WTC11 (cell line): ENCODE results near the gene C10orf90. TPM values are rescaled to one million over a fixed set of nuclear protein-coding genes. Genes with fewer than 3 reads are reported as not detected.

Experiments
- ATAC-seq: fragments of 200-7000 bp; cut with Tn5 transposase; 2 replicates; pipeline ENCODE4 v1.10.0; 2021; ENCODE audit warnings: mild to moderate bottlenecking, moderate library complexity
- CTCF ChIA-PET: fragments of 300-600 bp; sonication (Branson Sonifier 250); formaldehyde crosslinking; loops from one replicate; lab custom pipeline; 2021; ENCODE audit warnings: antibody characterized with exemption; lab: Charles Lee
- POLR2A ChIA-PET: fragments of 350-600 bp; sonication (Branson Sonifier 250); formaldehyde crosslinking; loops from one replicate; lab custom pipeline; 2021; ENCODE audit warnings: antibody characterized with exemption; lab: Charles Lee
- DNase-seq: peaks from one replicate; pipeline ENCODE4 v3.0.0; 2021; ENCODE audit warnings: low spot score
- H3K27ac Mint-ChIP-seq: 2 replicates; pipeline ENCODE4 v1.8.0; 2021; ENCODE audit warnings: mixed read lengths
- H3K27me3 Mint-ChIP-seq: 2 replicates; pipeline ENCODE4 v1.8.0; 2021; ENCODE audit warnings: low read depth, mild to moderate bottlenecking, moderate library complexity, mixed read lengths
- H3K36me3 Mint-ChIP-seq: 2 replicates; pipeline ENCODE4 v1.8.0; 2021; ENCODE audit warnings: mixed read lengths
- H3K4me1 Mint-ChIP-seq: 2 replicates; pipeline ENCODE4 v1.8.0; 2022; ENCODE audit warnings: mixed read lengths
- H3K4me3 Mint-ChIP-seq: 2 replicates; pipeline ENCODE4 v1.8.0; 2021; ENCODE audit warnings: mild to moderate bottlenecking, moderate library complexity, mixed read lengths
- H3K9me3 Mint-ChIP-seq: 2 replicates; pipeline ENCODE4 v1.8.0; 2021; ENCODE audit warnings: mixed read lengths
- FOXP1 ChIP-seq: sonication (generic); formaldehyde crosslinking; IDR thresholded peaks from 2 replicates; pipeline ENCODE4 v1.8.0; 2022; ENCODE audit warnings: missing genetic modification reagents, mild to moderate bottlenecking, moderate library complexity, borderline replicate concordance
- GTF2I ChIP-seq: fragments of 250-450 bp; sonication (Bioruptor Pico); conservative IDR thresholded peaks from 2 replicates; pipeline ENCODE4 v1.4.0; 2021; ENCODE audit warnings: mild to moderate bottlenecking
- JAZF1 ChIP-seq: fragments of 250-450 bp; sonication (Bioruptor Pico); IDR thresholded peaks from 2 replicates; pipeline ENCODE4 v1.9.0; 2021; ENCODE audit warnings: moderate library complexity, mild to moderate bottlenecking, inconsistent platforms
- MYBL2 ChIP-seq: sonication (generic); formaldehyde crosslinking; IDR thresholded peaks from 2 replicates; pipeline ENCODE4 v1.8.1; 2023; ENCODE audit warnings: mild to moderate bottlenecking, moderate library complexity, missing genetic modification reagents
- PRDM15 ChIP-seq: sonication (generic); formaldehyde crosslinking; IDR thresholded peaks from 2 replicates; pipeline ENCODE4 v1.8.0; 2022; ENCODE audit warnings: missing genetic modification reagents
- SMAD4 ChIP-seq: sonication (generic); formaldehyde crosslinking; IDR thresholded peaks from 2 replicates; pipeline ENCODE4 v1.8.0; 2022; ENCODE audit warnings: mild to moderate bottlenecking, missing genetic modification reagents
- TP53 ChIP-seq: sonication (generic); formaldehyde crosslinking; IDR thresholded peaks from 2 replicates; pipeline ENCODE4 v1.8.1; 2023; ENCODE audit warnings: mild to moderate bottlenecking, missing genetic modification reagents
- ZBTB21 ChIP-seq: sonication (generic); formaldehyde crosslinking; IDR thresholded peaks from 2 replicates; pipeline ENCODE4 v1.8.1; 2023; ENCODE audit warnings: mild to moderate bottlenecking, missing genetic modification reagents, borderline replicate concordance
- ZNF121 ChIP-seq: sonication (generic); formaldehyde crosslinking; IDR thresholded peaks from 2 replicates; pipeline ENCODE4 v1.8.0; 2023; ENCODE audit warnings: missing genetic modification reagents
- ZNF232 ChIP-seq: sonication (generic); formaldehyde crosslinking; IDR thresholded peaks from 2 replicates; pipeline ENCODE4 v1.8.0; 2022; ENCODE audit warnings: mild to moderate bottlenecking, missing genetic modification reagents
- ZNF317 ChIP-seq: sonication (generic); formaldehyde crosslinking; IDR thresholded peaks from 2 replicates; pipeline ENCODE4 v1.8.1; 2023; ENCODE audit warnings: low read depth, mild to moderate bottlenecking, moderate library complexity, missing genetic modification reagents, borderline replicate concordance
- total RNA-seq: library from RNA; stranded (reverse); gene quantifications from 3 replicates; pipeline ENCODE4 v1.2.3, GENCODE V29; 2021
- TF ChIP-seq, protein P1 (sequence below): sonication (generic); formaldehyde crosslinking; conservative IDR thresholded peaks from 2 replicates; pipeline ENCODE4 v1.8.1; 2023; ENCODE audit warnings: mild to moderate bottlenecking, low read depth, missing genetic modification reagents, moderate library complexity
- TF ChIP-seq, protein P2 (sequence below): fragments of 250-450 bp; sonication (Bioruptor Pico); IDR thresholded peaks from 2 replicates; pipeline ENCODE4 v2.1.2; 2022; ENCODE audit warnings: mild to moderate bottlenecking, moderate library complexity
- TF ChIP-seq, protein P3 (sequence below): sonication (generic); formaldehyde crosslinking; IDR thresholded peaks from 2 replicates; pipeline ENCODE4 v1.8.0; 2022; ENCODE audit warnings: mild to moderate bottlenecking, missing genetic modification reagents
- TF ChIP-seq, protein P4 (sequence below): fragments of 200-600 bp; IDR thresholded peaks from 2 replicates; pipeline ENCODE4 v1.8.0; 2022; ENCODE audit warnings: antibody characterized with exemption

Gene C10orf90
- total RNA-seq, 1 experiment from 2014 or later: 0.85 TPM

- no peak for TF ChIP-seq PRDM15
- no peak for TF ChIP-seq ZNF121
- no peak for TF ChIP-seq ZBTB21 (CRISPR knock-in tag)
These were observed 161.3 kb downstream of the C10orf90 start (continued) for GRCh38 chr10:126509182-126509581.

GRCh38 chr10:126508535-126509040, 161.9 kb downstream of the C10orf90 start:
- no peaks in the 10 kb centered on the region for H3K36me3 Mint-ChIP-seq
- no peak for ATAC-seq

DNA sequence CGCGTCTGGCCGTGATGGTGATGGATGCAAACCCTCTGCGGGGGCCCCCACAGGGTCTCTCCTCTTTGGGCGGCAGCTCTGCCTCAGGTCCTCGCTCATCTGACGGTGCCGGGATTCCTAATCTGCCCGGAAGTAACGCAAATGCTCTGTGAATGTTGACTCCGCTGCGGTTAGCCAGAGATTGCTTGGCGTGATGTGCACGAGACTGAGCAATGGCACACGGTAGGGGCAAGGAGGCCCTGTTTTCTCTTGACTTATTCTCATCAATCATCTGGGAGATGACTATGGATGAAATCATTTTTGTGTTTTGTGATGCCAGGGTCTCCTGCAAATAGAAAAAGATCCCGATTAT, 165.8 kb downstream of the C10orf90 start:
- no peaks in the 10 kb centered on the region for H3K36me3 Mint-ChIP-seq
- no peak for TF ChIP-seq JAZF1 (CRISPR knock-in tag)
- TF ChIP-seq, protein P1, sequence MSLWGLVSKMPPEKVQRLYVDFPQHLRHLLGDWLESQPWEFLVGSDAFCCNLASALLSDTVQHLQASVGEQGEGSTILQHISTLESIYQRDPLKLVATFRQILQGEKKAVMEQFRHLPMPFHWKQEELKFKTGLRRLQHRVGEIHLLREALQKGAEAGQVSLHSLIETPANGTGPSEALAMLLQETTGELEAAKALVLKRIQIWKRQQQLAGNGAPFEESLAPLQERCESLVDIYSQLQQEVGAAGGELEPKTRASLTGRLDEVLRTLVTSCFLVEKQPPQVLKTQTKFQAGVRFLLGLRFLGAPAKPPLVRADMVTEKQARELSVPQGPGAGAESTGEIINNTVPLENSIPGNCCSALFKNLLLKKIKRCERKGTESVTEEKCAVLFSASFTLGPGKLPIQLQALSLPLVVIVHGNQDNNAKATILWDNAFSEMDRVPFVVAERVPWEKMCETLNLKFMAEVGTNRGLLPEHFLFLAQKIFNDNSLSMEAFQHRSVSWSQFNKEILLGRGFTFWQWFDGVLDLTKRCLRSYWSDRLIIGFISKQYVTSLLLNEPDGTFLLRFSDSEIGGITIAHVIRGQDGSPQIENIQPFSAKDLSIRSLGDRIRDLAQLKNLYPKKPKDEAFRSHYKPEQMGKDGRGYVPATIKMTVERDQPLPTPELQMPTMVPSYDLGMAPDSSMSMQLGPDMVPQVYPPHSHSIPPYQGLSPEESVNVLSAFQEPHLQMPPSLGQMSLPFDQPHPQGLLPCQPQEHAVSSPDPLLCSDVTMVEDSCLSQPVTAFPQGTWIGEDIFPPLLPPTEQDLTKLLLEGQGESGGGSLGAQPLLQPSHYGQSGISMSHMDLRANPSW: no peak
- no peak for TF ChIP-seq GTF2I
- no peak for TF ChIP-seq MYBL2
- TF ChIP-seq, protein P2, sequence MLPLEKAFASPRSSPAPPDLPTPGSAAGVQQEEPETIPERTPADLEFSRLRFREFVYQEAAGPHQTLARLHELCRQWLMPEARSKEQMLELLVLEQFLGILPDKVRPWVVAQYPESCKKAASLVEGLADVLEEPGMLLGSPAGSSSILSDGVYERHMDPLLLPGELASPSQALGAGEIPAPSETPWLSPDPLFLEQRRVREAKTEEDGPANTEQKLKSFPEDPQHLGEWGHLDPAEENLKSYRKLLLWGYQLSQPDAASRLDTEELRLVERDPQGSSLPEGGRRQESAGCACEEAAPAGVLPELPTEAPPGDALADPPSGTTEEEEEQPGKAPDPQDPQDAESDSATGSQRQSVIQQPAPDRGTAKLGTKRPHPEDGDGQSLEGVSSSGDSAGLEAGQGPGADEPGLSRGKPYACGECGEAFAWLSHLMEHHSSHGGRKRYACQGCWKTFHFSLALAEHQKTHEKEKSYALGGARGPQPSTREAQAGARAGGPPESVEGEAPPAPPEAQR (CRISPR knock-in tag): no peak
- H3K4me3 Mint-ChIP-seq: no peak overlapping the region
- no peak for ATAC-seq
- CTCF ChIA-PET: interaction anchor here (1.0 to 1.8 kb wide), 9 partner anchors 19 to 570 kb away, joined by 3 to 20 read pairs (median 4); partner anchors contain the start of gene ADAM12
- H3K4me1 Mint-ChIP-seq: no peaks in the 10 kb centered on the region
- H3K9me3 Mint-ChIP-seq: no peaks in the 10 kb centered on the region
- no peak for DNase-seq
- no peaks in the 10 kb centered on the region for H3K27me3 Mint-ChIP-seq
- POLR2A ChIA-PET: no interaction called here
- no peak overlapping the region for H3K27ac Mint-ChIP-seq

More at GRCh38 chr10:126508535-126509040, 161.9 kb downstream of the C10orf90 start:
- H3K27ac Mint-ChIP-seq: no peak overlapping the region
- CTCF ChIA-PET: no interaction called here
- H3K4me1 Mint-ChIP-seq: peaks cover 4% of the 10 kb centered on the region; the same call in 1 of the 2 replicates
- peak; percentile 32 for DNase-seq
- H3K4me3 Mint-ChIP-seq: no peak overlapping the region
- POLR2A ChIA-PET: no interaction called here
- no peak for TF ChIP-seq TP53 (CRISPR knock-in tag)
- no peak for TF ChIP-seq FOXP1 (CRISPR knock-in tag)
- no peak for TF ChIP-seq ZNF317 (CRISPR knock-in tag)
- TF ChIP-seq, protein P3, sequence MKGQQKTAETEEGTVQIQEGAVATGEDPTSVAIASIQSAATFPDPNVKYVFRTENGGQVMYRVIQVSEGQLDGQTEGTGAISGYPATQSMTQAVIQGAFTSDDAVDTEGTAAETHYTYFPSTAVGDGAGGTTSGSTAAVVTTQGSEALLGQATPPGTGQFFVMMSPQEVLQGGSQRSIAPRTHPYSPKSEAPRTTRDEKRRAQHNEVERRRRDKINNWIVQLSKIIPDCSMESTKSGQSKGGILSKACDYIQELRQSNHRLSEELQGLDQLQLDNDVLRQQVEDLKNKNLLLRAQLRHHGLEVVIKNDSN: no peak
- no peak for TF ChIP-seq ZNF232
- TF ChIP-seq SMAD4 (CRISPR knock-in tag): no peak
- TF ChIP-seq, protein P4, sequence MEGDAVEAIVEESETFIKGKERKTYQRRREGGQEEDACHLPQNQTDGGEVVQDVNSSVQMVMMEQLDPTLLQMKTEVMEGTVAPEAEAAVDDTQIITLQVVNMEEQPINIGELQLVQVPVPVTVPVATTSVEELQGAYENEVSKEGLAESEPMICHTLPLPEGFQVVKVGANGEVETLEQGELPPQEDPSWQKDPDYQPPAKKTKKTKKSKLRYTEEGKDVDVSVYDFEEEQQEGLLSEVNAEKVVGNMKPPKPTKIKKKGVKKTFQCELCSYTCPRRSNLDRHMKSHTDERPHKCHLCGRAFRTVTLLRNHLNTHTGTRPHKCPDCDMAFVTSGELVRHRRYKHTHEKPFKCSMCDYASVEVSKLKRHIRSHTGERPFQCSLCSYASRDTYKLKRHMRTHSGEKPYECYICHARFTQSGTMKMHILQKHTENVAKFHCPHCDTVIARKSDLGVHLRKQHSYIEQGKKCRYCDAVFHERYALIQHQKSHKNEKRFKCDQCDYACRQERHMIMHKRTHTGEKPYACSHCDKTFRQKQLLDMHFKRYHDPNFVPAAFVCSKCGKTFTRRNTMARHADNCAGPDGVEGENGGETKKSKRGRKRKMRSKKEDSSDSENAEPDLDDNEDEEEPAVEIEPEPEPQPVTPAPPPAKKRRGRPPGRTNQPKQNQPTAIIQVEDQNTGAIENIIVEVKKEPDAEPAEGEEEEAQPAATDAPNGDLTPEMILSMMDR: no peak
- no peaks in the 10 kb centered on the region for H3K9me3 Mint-ChIP-seq
- no peaks in the 10 kb centered on the region for H3K27me3 Mint-ChIP-seq
